DOHH2 (cell line): ENCODE data around the gene BRIP1.

Source experiments
- H3F3A ChIP-seq: fragments of 200-600 bp; sonication (generic), shearing (Covaris generic); 2 replicates; pipeline ENCODE4 v1.6.0; 2016; ENCODE audit warnings: antibody characterized with exemption, mild to moderate bottlenecking; ENCODE audit not compliant: control insufficient read depth, insufficient read depth
- H3K27ac ChIP-seq: fragments of 200-600 bp; sonication (generic); 2 replicates; pipeline ENCODE4 v1.5.1; 2014; ENCODE audit warnings: low read depth, mild to moderate bottlenecking, low read length, moderate library complexity
- H3K27me3 ChIP-seq: fragments of 200-600 bp; sonication (generic); 2 replicates; pipeline ENCODE4 v1.6.1; 2014; ENCODE audit warnings: mild to moderate bottlenecking, low read length, mixed read lengths; ENCODE audit not compliant: control insufficient read depth
- H3K36me3 ChIP-seq: fragments of 200-600 bp; sonication (generic); 2 replicates; pipeline ENCODE4 v1.6.1; 2014; ENCODE audit warnings: mild to moderate bottlenecking, low read length, moderate library complexity, mixed read lengths; ENCODE audit not compliant: control insufficient read depth
- H3K4me1 ChIP-seq: fragments of 200-600 bp; sonication (generic); 2 replicates; pipeline ENCODE4 v1.6.1; 2014; ENCODE audit warnings: mild to moderate bottlenecking, low read length, mixed read lengths; ENCODE audit not compliant: control insufficient read depth
- H3K4me2 ChIP-seq: fragments of 200-600 bp; sonication (generic); 2 replicates; pipeline ENCODE4 v1.6.0; 2014; ENCODE audit warnings: mild to moderate bottlenecking, low read length, moderate library complexity
- H3K4me3 ChIP-seq: fragments of 200-600 bp; sonication (generic); 2 replicates; pipeline ENCODE4 v1.5.1; 2014; ENCODE audit warnings: mild to moderate bottlenecking, low read length, mixed read lengths
- H3K79me2 ChIP-seq: fragments of 200-600 bp; sonication (generic); 2 replicates; pipeline ENCODE4 v1.6.1; 2014; ENCODE audit warnings: mild to moderate bottlenecking, low read length, mixed read lengths; ENCODE audit not compliant: control insufficient read depth
- H3K9me2 ChIP-seq: fragments of 200-600 bp; sonication (generic); replicated peaks from 2 replicates; pipeline ENCODE4 v1.6.1; 2014; ENCODE audit warnings: mild to moderate bottlenecking, low read length, mixed read lengths; ENCODE audit not compliant: control insufficient read depth
- H3K9me3 ChIP-seq: fragments of 200-600 bp; sonication (generic); 2 replicates; pipeline ENCODE4 v1.6.1; 2014; ENCODE audit warnings: antibody characterized with exemption, low read length, mixed read lengths; ENCODE audit not compliant: control insufficient read depth, insufficient read depth
- H4K20me1 ChIP-seq: fragments of 200-600 bp; sonication (generic); 2 replicates; pipeline ENCODE4 v1.6.0; 2014; ENCODE audit warnings: low read depth, mild to moderate bottlenecking, antibody characterized with exemption, low read length, moderate library complexity; ENCODE audit not compliant: control insufficient read depth, insufficient read depth
- CTCF ChIP-seq: fragments of 200-600 bp; sonication (generic); IDR thresholded peaks from one replicate; pipeline ENCODE4 v1.5.1; 2014; ENCODE audit warnings: antibody characterized with exemption, mild to moderate bottlenecking, low read depth, low read length; ENCODE audit not compliant: poor library complexity, severe bottlenecking
- EZH2phosphoT487 ChIP-seq: fragments of 200-600 bp; sonication (generic); IDR thresholded peaks from 2 replicates; pipeline ENCODE4 v1.6.1; 2017; ENCODE audit warnings: borderline replicate concordance, mild to moderate bottlenecking, antibody characterized with exemption, low read length, moderate library complexity, mixed read lengths

Gene BRIP1

GRCh38 chr17:61770752-61771533 is 92.4 kb downstream of the BRIP1 start:
- Histone ChIP-seq H3K4me2 (no peak overlapping the region), H3K79me2 (peaks cover 5% of the 10 kb centered on the region), H4K20me1 (no peaks in the 10 kb centered on the region), H3F3A (peaks cover 9% of the 10 kb centered on the region; the same call in 1 of the 2 replicates), H3K4me1 (no peaks in the 10 kb centered on the region), H3K36me3 (peaks cover 83% of the 10 kb centered on the region), H3K27me3 (no peaks in the 10 kb centered on the region), H3K9me3 (peaks cover 17% of the 10 kb centered on the region), H3K27ac (no peak overlapping the region), H3K9me2 (no peaks in the 10 kb centered on the region), H3K4me3 (no peak overlapping the region)
- no peak for TF ChIP-seq EZH2phosphoT487
- no peak for TF ChIP-seq CTCF

GRCh38 chr17:61770043-61770442 is 93.3 kb downstream of the BRIP1 start:
- Histone ChIP-seq H3K79me2 (peaks cover 5% of the 10 kb centered on the region), H3K36me3 (peaks cover 79% of the 10 kb centered on the region), H3K27me3 (no peaks in the 10 kb centered on the region), H3K9me3 (peaks cover 17% of the 10 kb centered on the region), H3K9me2 (no peaks in the 10 kb centered on the region), H3F3A (0 out of 2 replicates have a peak, but pooled peaks cover 3% of the 10 kb centered on the region), H3K4me3 (no peak overlapping the region), H4K20me1 (no peaks in the 10 kb centered on the region), H3K27ac (no peak overlapping the region), H3K4me1 (no peaks in the 10 kb centered on the region), H3K4me2 (no peak overlapping the region)
- no peak for TF ChIP-seq CTCF
- TF ChIP-seq EZH2phosphoT487 = no peak

GRCh38 chr17:61768405-61768804 is 94.9 kb downstream of the BRIP1 start:
- H3K27ac ChIP-seq = no peak overlapping the region

More at GRCh38 chr17:61768405-61768804, 94.9 kb downstream of the BRIP1 start:
- H3K4me2 ChIP-seq = no peak overlapping the region
- H3K4me1 ChIP-seq = no peaks in the 10 kb centered on the region
- no peaks in the 10 kb centered on the region for H3F3A ChIP-seq
- H3K9me2 ChIP-seq = no peaks in the 10 kb centered on the region
- TF ChIP-seq EZH2phosphoT487 (no peak), CTCF (no peak)
- no peaks in the 10 kb centered on the region for H3K27me3 ChIP-seq
- H3K79me2 ChIP-seq = peaks cover 5% of the 10 kb centered on the region
- H3K36me3 ChIP-seq = peaks cover 87% of the 10 kb centered on the region
- no peaks in the 10 kb centered on the region for H4K20me1 ChIP-seq
- peaks cover 17% of the 10 kb centered on the region for H3K9me3 ChIP-seq
- no peak overlapping the region for H3K4me3 ChIP-seq
